ENCODE data around the gene LRRC17.
"Not testable (repeated sequence)": the region's sequence is repeated elsewhere in the genome, so short reads cannot be mapped to it uniquely, and the experiment has no call there.

Gene LRRC17

GRCh38 chr7:102890971-102891692, 21.7 kb upstream of the LRRC17 start:
- Mint-ChIP-seq H3K4me3 (no peak overlapping the region), H3K9me3 (no peaks in the 10 kb centered on the region), H3K4me1 (ENCODE audit: low read depth) (no peaks in the 10 kb centered on the region), H3K27me3 (no peaks in the 10 kb centered on the region), H3K27ac (no peak overlapping the region), H3K36me3 (ENCODE audit: low read depth) (no peaks in the 10 kb centered on the region)
- DNase-seq = no peak

- DNase-seq = no peak
- no peaks in the 10 kb centered on the region for H3K27me3 Mint-ChIP-seq
- no peaks in the 10 kb centered on the region for H3K4me1 Mint-ChIP-seq (ENCODE audit: low read depth)
- no peaks in the 10 kb centered on the region for H3K9me3 Mint-ChIP-seq
- no peaks in the 10 kb centered on the region for H3K36me3 Mint-ChIP-seq (ENCODE audit: low read depth)
- H3K4me3 Mint-ChIP-seq = no peak overlapping the region
- no peak overlapping the region for H3K27ac Mint-ChIP-seq
Observed at GRCh38 chr7:102891693-102892261, 21.0 kb upstream of the LRRC17 start.

- Mint-ChIP-seq H3K27ac (no peak overlapping the region), H3K4me3 (no peak overlapping the region), H3K4me1 (ENCODE audit: low read depth) (no peaks in the 10 kb centered on the region), H3K36me3 (ENCODE audit: low read depth) (no peaks in the 10 kb centered on the region), H3K9me3 (no peaks in the 10 kb centered on the region), H3K27me3 (no peaks in the 10 kb centered on the region)
- no peak for DNase-seq
Observed at GRCh38 chr7:102892631-102893278, 20.0 kb upstream of the LRRC17 start.

- Mint-ChIP-seq H3K36me3 (ENCODE audit: low read depth) (no peaks in the 10 kb centered on the region), H3K27ac (no peak overlapping the region), H3K4me1 (ENCODE audit: low read depth) (no peaks in the 10 kb centered on the region), H3K27me3 (no peaks in the 10 kb centered on the region), H3K4me3 (no peak overlapping the region), H3K9me3 (no peaks in the 10 kb centered on the region)
- DNase-seq = no peak
Observed at GRCh38 chr7:102895602-102896001, 17.2 kb upstream of the LRRC17 start.

GRCh38 chr7:102896585-102896984, 16.2 kb upstream of the LRRC17 start:
- H3K9me3 Mint-ChIP-seq = no peaks in the 10 kb centered on the region
- H3K4me3 Mint-ChIP-seq = no peak overlapping the region
- no peaks in the 10 kb centered on the region for H3K4me1 Mint-ChIP-seq (ENCODE audit: low read depth)
- no peaks in the 10 kb centered on the region for H3K27me3 Mint-ChIP-seq
- no peak overlapping the region for H3K27ac Mint-ChIP-seq
- DNase-seq = no peak
- H3K36me3 Mint-ChIP-seq (ENCODE audit: low read depth) = no peaks in the 10 kb centered on the region

GRCh38 chr7:102897211-102897631, 15.6 kb upstream of the LRRC17 start:
- H3K9me3 Mint-ChIP-seq = no peaks in the 10 kb centered on the region
- no peak for DNase-seq
- H3K27ac Mint-ChIP-seq = no peak overlapping the region
- no peaks in the 10 kb centered on the region for H3K36me3 Mint-ChIP-seq (ENCODE audit: low read depth)
- H3K4me1 Mint-ChIP-seq (ENCODE audit: low read depth) = no peaks in the 10 kb centered on the region
- H3K27me3 Mint-ChIP-seq = no peaks in the 10 kb centered on the region
- no peak overlapping the region for H3K4me3 Mint-ChIP-seq

- Mint-ChIP-seq H3K27me3 (no peaks in the 10 kb centered on the region), H3K4me1 (ENCODE audit: low read depth) (no peaks in the 10 kb centered on the region), H3K4me3 (no peak overlapping the region), H3K27ac (no peak overlapping the region), H3K9me3 (no peaks in the 10 kb centered on the region), H3K36me3 (ENCODE audit: low read depth) (no peaks in the 10 kb centered on the region)
- DNase-seq = no peak
Observed at GRCh38 chr7:102897856-102898531, 14.8 kb upstream of the LRRC17 start.

- Mint-ChIP-seq H3K4me1 (ENCODE audit: low read depth) (no peaks in the 10 kb centered on the region), H3K27me3 (no peaks in the 10 kb centered on the region), H3K27ac (no peak overlapping the region), H3K9me3 (no peaks in the 10 kb centered on the region), H3K36me3 (ENCODE audit: low read depth) (no peaks in the 10 kb centered on the region), H3K4me3 (no peak overlapping the region)
- DNase-seq = no peak
Observed at GRCh38 chr7:102898532-102898859, 14.3 kb upstream of the LRRC17 start.

GRCh38 chr7:102902052-102902451, 10.7 kb upstream of the LRRC17 start:
- H3K36me3 Mint-ChIP-seq (ENCODE audit: low read depth); DNase-seq; H3K27me3 Mint-ChIP-seq; H3K9me3 Mint-ChIP-seq; H3K4me1 Mint-ChIP-seq (ENCODE audit: low read depth); H3K27ac Mint-ChIP-seq; H3K4me3 Mint-ChIP-seq: not testable (repeated sequence)

GRCh38 chr7:102903576-102903975, 9.2 kb upstream of the LRRC17 start:
- not testable (repeated sequence) for H3K9me3 Mint-ChIP-seq; H3K4me1 Mint-ChIP-seq (ENCODE audit: low read depth); DNase-seq; H3K27ac Mint-ChIP-seq; H3K27me3 Mint-ChIP-seq; H3K4me3 Mint-ChIP-seq; H3K36me3 Mint-ChIP-seq (ENCODE audit: low read depth)

- DNase-seq = no peak
- H3K36me3 Mint-ChIP-seq (ENCODE audit: low read depth) = no peaks in the 10 kb centered on the region
- H3K9me3 Mint-ChIP-seq = peaks cover 7% of the 10 kb centered on the region
- no peak overlapping the region for H3K27ac Mint-ChIP-seq
- H3K4me1 Mint-ChIP-seq (ENCODE audit: low read depth) = no peaks in the 10 kb centered on the region
- H3K4me3 Mint-ChIP-seq = no peak overlapping the region
- no peaks in the 10 kb centered on the region for H3K27me3 Mint-ChIP-seq
Observed at GRCh38 chr7:102908676-102909075, 4.1 kb upstream of the LRRC17 start.

GRCh38 chr7:102913826-102914225, 1.0 kb downstream of the LRRC17 start:
- Mint-ChIP-seq H3K36me3 (ENCODE audit: low read depth) (no peaks in the 10 kb centered on the region), H3K27me3 (no peaks in the 10 kb centered on the region), H3K4me3 (no peak overlapping the region), H3K27ac (no peak overlapping the region), H3K4me1 (ENCODE audit: low read depth) (no peaks in the 10 kb centered on the region), H3K9me3 (no peaks in the 10 kb centered on the region)
- DNase-seq = no peak

- Mint-ChIP-seq H3K27me3 (no peaks in the 10 kb centered on the region), H3K4me1 (ENCODE audit: low read depth) (no peaks in the 10 kb centered on the region), H3K36me3 (ENCODE audit: low read depth) (no peaks in the 10 kb centered on the region), H3K9me3 (no peaks in the 10 kb centered on the region), H3K4me3 (no peak overlapping the region), H3K27ac (no peak overlapping the region)
- no peak for DNase-seq
Observed at GRCh38 chr7:102914585-102914984, 1.8 kb downstream of the LRRC17 start.

- no peak overlapping the region for H3K4me3 Mint-ChIP-seq
- H3K9me3 Mint-ChIP-seq = no peaks in the 10 kb centered on the region
- no peaks in the 10 kb centered on the region for H3K4me1 Mint-ChIP-seq (ENCODE audit: low read depth)
- H3K27ac Mint-ChIP-seq = no peak overlapping the region
- H3K36me3 Mint-ChIP-seq (ENCODE audit: low read depth) = no peaks in the 10 kb centered on the region
- no peaks in the 10 kb centered on the region for H3K27me3 Mint-ChIP-seq
- no peak for DNase-seq
Observed at GRCh38 chr7:102916426-102916825, 3.6 kb downstream of the LRRC17 start.

- Mint-ChIP-seq H3K27ac (no peak overlapping the region), H3K4me3 (no peak overlapping the region)
Observed at GRCh38 chr7:102916881-102917280, 4.1 kb downstream of the LRRC17 start.

More at GRCh38 chr7:102916881-102917280, 4.1 kb downstream of the LRRC17 start:
- Mint-ChIP-seq H3K36me3 (ENCODE audit: low read depth) (no peaks in the 10 kb centered on the region), H3K9me3 (no peaks in the 10 kb centered on the region), H3K4me1 (ENCODE audit: low read depth) (no peaks in the 10 kb centered on the region), H3K27me3 (no peaks in the 10 kb centered on the region)
- no peak for DNase-seq
